ENCODE data around the gene SPANXB1.
"Not testable (repeated sequence)": the region's sequence is repeated elsewhere in the genome, so short reads cannot be mapped to it uniquely, and the experiment has no call there.

Gene SPANXB1

GRCh38 chrX:141002568-141002967 is at the start of gene SPANXB1:
Gene SPANXB1 (plus strand): TSS chrX:141002594. CDS start chrX:141002694, 100 bp downstream.
- DNase-seq (ENCODE audit: low spot score) = not testable (repeated sequence)

- no peak for DNase-seq (ENCODE audit: low spot score)
These were observed 35.4 kb upstream of the SPANXB1 start for GRCh38 chrX:140967036-140967435.

GRCh38 chrX:140971099-140971795 is 31.1 kb upstream of the SPANXB1 start:
- no peak for DNase-seq (ENCODE audit: low spot score)

- DNase-seq (ENCODE audit: low spot score) = no peak
These were observed 26.9 kb upstream of the SPANXB1 start for GRCh38 chrX:140975472-140975871.

- DNase-seq (ENCODE audit: low spot score) = no peak
These were observed 22.1 kb upstream of the SPANXB1 start for GRCh38 chrX:140980271-140980670.

GRCh38 chrX:140983730-140984129 is 18.7 kb upstream of the SPANXB1 start:
- DNase-seq (ENCODE audit: low spot score) = no peak

GRCh38 chrX:141005243-141005642 is 2.8 kb downstream of the SPANXB1 start:
- not testable (repeated sequence) for DNase-seq (ENCODE audit: low spot score)

- DNase-seq (ENCODE audit: low spot score) = not testable (repeated sequence)
These were observed 41.9 kb downstream of the SPANXB1 start for GRCh38 chrX:141044246-141044645.

- DNase-seq (ENCODE audit: low spot score) = not testable (repeated sequence)
These were observed 47.5 kb downstream of the SPANXB1 start for GRCh38 chrX:141049878-141050277.

GRCh38 chrX:141052098-141052497 is 49.7 kb downstream of the SPANXB1 start:
- DNase-seq (ENCODE audit: low spot score) = not testable (repeated sequence)

All from germinal center (tissue), 1 donor.